ENCODE results near the gene KRTAP10-1.

Gene KRTAP10-1

GRCh38 chr21:44514218-44514520, 25.8 kb downstream of the KRTAP10-1 start:
- TF ChIP-seq, protein P1, sequence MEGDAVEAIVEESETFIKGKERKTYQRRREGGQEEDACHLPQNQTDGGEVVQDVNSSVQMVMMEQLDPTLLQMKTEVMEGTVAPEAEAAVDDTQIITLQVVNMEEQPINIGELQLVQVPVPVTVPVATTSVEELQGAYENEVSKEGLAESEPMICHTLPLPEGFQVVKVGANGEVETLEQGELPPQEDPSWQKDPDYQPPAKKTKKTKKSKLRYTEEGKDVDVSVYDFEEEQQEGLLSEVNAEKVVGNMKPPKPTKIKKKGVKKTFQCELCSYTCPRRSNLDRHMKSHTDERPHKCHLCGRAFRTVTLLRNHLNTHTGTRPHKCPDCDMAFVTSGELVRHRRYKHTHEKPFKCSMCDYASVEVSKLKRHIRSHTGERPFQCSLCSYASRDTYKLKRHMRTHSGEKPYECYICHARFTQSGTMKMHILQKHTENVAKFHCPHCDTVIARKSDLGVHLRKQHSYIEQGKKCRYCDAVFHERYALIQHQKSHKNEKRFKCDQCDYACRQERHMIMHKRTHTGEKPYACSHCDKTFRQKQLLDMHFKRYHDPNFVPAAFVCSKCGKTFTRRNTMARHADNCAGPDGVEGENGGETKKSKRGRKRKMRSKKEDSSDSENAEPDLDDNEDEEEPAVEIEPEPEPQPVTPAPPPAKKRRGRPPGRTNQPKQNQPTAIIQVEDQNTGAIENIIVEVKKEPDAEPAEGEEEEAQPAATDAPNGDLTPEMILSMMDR (IDR thresholded peaks at IDR 0.05; ENCODE audit: control extremely low read depth, extremely low read depth, low read depth, missing control alignments): no peak
- ChIA-PET CTCF (interaction anchor here (7.3 kb wide), 1 partner anchor 280 kb away, joined by 67 read pairs; no protein-coding TSS in a partner anchor), POLR2A (no interaction called here)
- no peak for DNase-seq (ENCODE audit: extremely low spot score)

DNA sequence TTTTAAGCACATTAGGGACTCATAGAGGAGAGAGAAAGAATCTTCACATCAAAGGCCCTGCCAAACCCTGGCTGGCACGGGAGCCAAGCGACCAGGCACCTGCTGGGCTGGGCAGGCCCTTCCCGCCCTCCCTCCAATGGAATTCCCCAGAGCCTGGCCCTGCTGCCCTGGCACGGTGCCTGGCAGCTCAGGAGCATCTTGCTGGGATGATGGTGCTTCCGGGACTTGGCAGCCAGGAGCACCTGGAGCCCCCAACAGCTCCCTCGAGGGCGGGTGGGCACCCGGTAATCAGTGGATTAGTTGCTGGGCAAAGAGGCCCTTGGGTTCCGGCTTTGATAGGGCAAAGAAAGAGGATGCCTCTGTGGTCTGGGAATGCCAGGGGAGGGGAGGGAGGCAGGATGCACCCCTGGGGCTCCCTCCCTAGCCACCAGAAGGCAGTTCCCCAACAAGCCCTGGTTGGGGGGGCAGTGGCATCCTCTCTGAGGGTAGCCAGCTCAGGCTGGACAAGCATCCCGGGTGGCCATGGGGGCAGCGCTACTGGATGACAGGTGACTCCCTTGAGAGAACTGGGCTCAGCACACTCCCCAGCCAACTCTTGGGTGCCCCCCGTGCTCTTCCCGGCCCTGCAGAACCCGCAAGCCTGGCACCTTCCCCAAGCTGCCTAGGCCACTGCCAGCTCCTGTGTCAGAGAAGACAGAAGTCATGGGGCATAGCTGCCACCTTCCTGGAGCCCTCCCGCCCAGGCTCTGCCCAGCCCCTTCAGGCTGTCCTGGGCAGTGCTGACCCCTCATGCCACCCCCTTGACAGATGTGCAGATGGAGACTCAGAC, 26.4 kb downstream of the KRTAP10-1 start:
- ChIA-PET POLR2A (no interaction called here), CTCF (interaction anchor here (1.3 to 7.3 kb wide), 2 partner anchors 12 to 280 kb away, joined by 4 to 67 read pairs; no protein-coding TSS in a partner anchor)
- no peak for DNase-seq (ENCODE audit: extremely low spot score)
- TF ChIP-seq, protein P1 (IDR thresholded peaks at IDR 0.05; ENCODE audit: control extremely low read depth, extremely low read depth, low read depth, missing control alignments): no peak

GRCh38 chr21:44512496-44513388, 27.3 kb downstream of the KRTAP10-1 start:
- POLR2A ChIA-PET: no interaction called here

GRCh38 chr21:44511938-44512275, 28.1 kb downstream of the KRTAP10-1 start:
- DNase-seq (ENCODE audit: extremely low spot score): no peak
- TF ChIP-seq, protein P1 (IDR thresholded peaks at IDR 0.05; ENCODE audit: control extremely low read depth, extremely low read depth, low read depth, missing control alignments): no peak
- CTCF ChIA-PET: interaction anchor here (1.5 to 7.3 kb wide), 3 partner anchors 16 to 626 kb away, joined by 5 to 67 read pairs (median 8); no protein-coding TSS in a partner anchor
- POLR2A ChIA-PET: no interaction called here

More at GRCh38 chr21:44512496-44513388, 27.3 kb downstream of the KRTAP10-1 start:
- TF ChIP-seq, protein P1 (IDR thresholded peaks at IDR 0.05; ENCODE audit: control extremely low read depth, extremely low read depth, low read depth, missing control alignments): no peak
- CTCF ChIA-PET: interaction anchor here (1.3 to 7.3 kb wide), 2 partner anchors 11 to 281 kb away, joined by 4 to 67 read pairs; no protein-coding TSS in a partner anchor
- no peak for DNase-seq (ENCODE audit: extremely low spot score)

- ChIA-PET CTCF (interaction anchor here (0.7 to 7.3 kb wide), 20 partner anchors 9 to 627 kb away, joined by 3 to 67 read pairs (median 4); partner anchors contain the start of gene UBE2G2), POLR2A (no interaction called here)
- no peak for DNase-seq (ENCODE audit: extremely low spot score)
- TF ChIP-seq, protein P1 (IDR thresholded peaks at IDR 0.05; ENCODE audit: control extremely low read depth, extremely low read depth, low read depth, missing control alignments): no peak
These were observed 28.6 kb downstream of the KRTAP10-1 start for GRCh38 chr21:44511219-44511937.

Data from GM10248 (cell line).